WTC11 (cell line): Measurements from ENCODE around the gene LDHD. TPM values are rescaled to one million over a fixed set of nuclear protein-coding genes. Genes with fewer than 3 reads are reported as not detected.

Experiments used
- ATAC-seq: fragments of 200-7000 bp; cut with Tn5 transposase; 2 replicates; pipeline ENCODE4 v1.10.0; 2021; ENCODE audit warnings: mild to moderate bottlenecking, moderate library complexity
- CTCF ChIA-PET: fragments of 300-600 bp; sonication (Branson Sonifier 250); formaldehyde crosslinking; loops from one replicate; lab custom pipeline; 2021; ENCODE audit warnings: antibody characterized with exemption; lab: Charles Lee
- POLR2A ChIA-PET: fragments of 350-600 bp; sonication (Branson Sonifier 250); formaldehyde crosslinking; loops from one replicate; lab custom pipeline; 2021; ENCODE audit warnings: antibody characterized with exemption; lab: Charles Lee
- DNase-seq: peaks from one replicate; pipeline ENCODE4 v3.0.0; 2021; ENCODE audit warnings: low spot score
- H3K27ac Mint-ChIP-seq: 2 replicates; pipeline ENCODE4 v1.8.0; 2021; ENCODE audit warnings: mixed read lengths
- H3K27me3 Mint-ChIP-seq: 2 replicates; pipeline ENCODE4 v1.8.0; 2021; ENCODE audit warnings: low read depth, mild to moderate bottlenecking, moderate library complexity, mixed read lengths
- H3K36me3 Mint-ChIP-seq: 2 replicates; pipeline ENCODE4 v1.8.0; 2021; ENCODE audit warnings: mixed read lengths
- H3K4me1 Mint-ChIP-seq: 2 replicates; pipeline ENCODE4 v1.8.0; 2022; ENCODE audit warnings: mixed read lengths
- H3K4me3 Mint-ChIP-seq: 2 replicates; pipeline ENCODE4 v1.8.0; 2021; ENCODE audit warnings: mild to moderate bottlenecking, moderate library complexity, mixed read lengths
- H3K9me3 Mint-ChIP-seq: 2 replicates; pipeline ENCODE4 v1.8.0; 2021; ENCODE audit warnings: mixed read lengths
- ATF1 ChIP-seq: sonication (generic); formaldehyde crosslinking; IDR thresholded peaks from 2 replicates; pipeline ENCODE4 v1.8.1; 2023; ENCODE audit warnings: mild to moderate bottlenecking, moderate library complexity, missing genetic modification reagents
- CREB1 ChIP-seq: sonication (generic); formaldehyde crosslinking; IDR thresholded peaks from 2 replicates; pipeline ENCODE4 v1.8.0; 2023; ENCODE audit warnings: mild to moderate bottlenecking, missing genetic modification reagents
- ELF4 ChIP-seq: sonication (generic); formaldehyde crosslinking; IDR thresholded peaks from 2 replicates; pipeline ENCODE4 v1.8.1; 2022; ENCODE audit warnings: low read depth, mild to moderate bottlenecking, moderate library complexity, missing genetic modification reagents
- ETV6 ChIP-seq: sonication (generic); formaldehyde crosslinking; IDR thresholded peaks from 2 replicates; pipeline ENCODE4 v1.8.1; 2022; ENCODE audit warnings: mild to moderate bottlenecking, missing genetic modification reagents
- GABPB1 ChIP-seq: sonication (generic); formaldehyde crosslinking; IDR thresholded peaks from 2 replicates; pipeline ENCODE4 v1.8.1; 2023; ENCODE audit warnings: mild to moderate bottlenecking, missing genetic modification reagents
- HMGA2 ChIP-seq: fragments of 250-450 bp; sonication (Bioruptor Pico); IDR thresholded peaks from 2 replicates; pipeline ENCODE4 v1.4.0; 2021; ENCODE audit warnings: mild to moderate bottlenecking, moderate library complexity
- MYBL2 ChIP-seq: sonication (generic); formaldehyde crosslinking; IDR thresholded peaks from 2 replicates; pipeline ENCODE4 v1.8.1; 2023; ENCODE audit warnings: mild to moderate bottlenecking, moderate library complexity, missing genetic modification reagents
- NR1H2 ChIP-seq: sonication (generic); formaldehyde crosslinking; IDR thresholded peaks from 2 replicates; pipeline ENCODE4 v1.9.0; 2021; ENCODE audit warnings: mild to moderate bottlenecking, moderate library complexity, missing genetic modification reagents
- NR3C1 ChIP-seq: sonication (generic); formaldehyde crosslinking; conservative IDR thresholded peaks from 2 replicates; pipeline ENCODE4 v1.8.1; 2023; ENCODE audit warnings: low read depth, mild to moderate bottlenecking, missing genetic modification reagents
- RORB ChIP-seq: fragments of 250-450 bp; sonication (Bioruptor Pico); IDR thresholded peaks from 2 replicates; pipeline ENCODE4 v1.9.0; 2021; ENCODE audit warnings: mild to moderate bottlenecking
- SMAD4 ChIP-seq: sonication (generic); formaldehyde crosslinking; IDR thresholded peaks from 2 replicates; pipeline ENCODE4 v1.8.0; 2022; ENCODE audit warnings: mild to moderate bottlenecking, missing genetic modification reagents
- TEAD1 ChIP-seq: sonication (generic); formaldehyde crosslinking; IDR thresholded peaks from 2 replicates; pipeline ENCODE4 v1.8.0; 2022; ENCODE audit warnings: mild to moderate bottlenecking, missing genetic modification reagents
- ZNF219 ChIP-seq: sonication (generic); formaldehyde crosslinking; IDR thresholded peaks from 2 replicates; pipeline ENCODE4 v1.8.0; 2023; ENCODE audit warnings: missing genetic modification reagents, mild to moderate bottlenecking, borderline replicate concordance
- ZNF423 ChIP-seq: fragments of 250-450 bp; sonication (Bioruptor Pico); IDR thresholded peaks from 2 replicates; pipeline ENCODE4 v2.1.2; 2022; ENCODE audit warnings: mild to moderate bottlenecking, moderate library complexity
- total RNA-seq: library from RNA; stranded (reverse); gene quantifications from 3 replicates; pipeline ENCODE4 v1.2.3, GENCODE V29; 2021
- TF ChIP-seq, protein P1 (sequence below): sonication (generic); formaldehyde crosslinking; IDR thresholded peaks from 2 replicates; pipeline ENCODE4 v1.8.1; 2023; ENCODE audit warnings: mild to moderate bottlenecking, missing genetic modification reagents, moderate library complexity
- TF ChIP-seq, protein P2 (sequence below): fragments of 250-450 bp; sonication (Bioruptor Pico); conservative IDR thresholded peaks from 2 replicates; pipeline ENCODE4 v1.9.0; 2021; ENCODE audit warnings: mild to moderate bottlenecking
- TF ChIP-seq, protein P3 (sequence below): sonication (generic); formaldehyde crosslinking; IDR thresholded peaks from 2 replicates; pipeline ENCODE4 v1.8.0; 2022; ENCODE audit warnings: missing genetic modification reagents
- TF ChIP-seq, protein P4 (sequence below): fragments of 250-450 bp; sonication (Bioruptor Pico); IDR thresholded peaks from 2 replicates; pipeline ENCODE4 v1.9.0; 2021; ENCODE audit warnings: mild to moderate bottlenecking
- TF ChIP-seq, protein P5 (sequence below): fragments of 250-450 bp; sonication (Bioruptor Pico); IDR thresholded peaks from 2 replicates; pipeline ENCODE4 v1.9.0; 2021; ENCODE audit warnings: mild to moderate bottlenecking, borderline replicate concordance
- TF ChIP-seq, protein P6 (sequence below): sonication (generic); formaldehyde crosslinking; IDR thresholded peaks from 2 replicates; pipeline ENCODE4 v1.8.1; 2023; ENCODE audit warnings: mild to moderate bottlenecking, missing genetic modification reagents
- TF ChIP-seq, protein P7 (sequence below): sonication (generic); formaldehyde crosslinking; IDR thresholded peaks from 2 replicates; pipeline ENCODE4 v1.8.1; 2022; ENCODE audit warnings: low read depth, missing genetic modification reagents, borderline replicate concordance

The LDHD gene
- total RNA-seq, 1 experiment from 2014 or later, result 12.3 TPM

DNA sequence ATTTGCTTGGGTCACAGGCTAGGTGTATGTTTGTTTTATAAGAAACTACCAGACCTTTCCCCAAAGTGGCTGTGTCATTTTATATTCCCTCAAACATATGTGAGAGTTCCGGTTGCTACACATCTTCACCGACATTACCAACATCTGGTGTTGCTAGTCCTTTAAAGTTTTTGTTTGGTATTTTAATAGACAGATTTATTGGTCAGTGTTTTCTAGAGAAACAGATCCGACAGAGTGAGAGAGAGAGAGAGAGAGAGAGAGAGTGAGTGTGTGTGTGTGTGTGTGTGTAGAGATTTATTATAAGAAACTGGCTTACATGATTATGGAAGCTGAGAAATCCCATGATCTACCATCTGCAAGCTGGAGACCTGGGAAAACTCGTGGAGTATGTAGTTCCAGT, 31.0 kb downstream of the LDHD start (continued):
- TF ChIP-seq TEAD1 (CRISPR knock-in tag) (no peak), GABPB1 (no peak), ETV6 (no peak), CREB1 (CRISPR knock-in tag) (no peak)
- TF ChIP-seq, protein P1, sequence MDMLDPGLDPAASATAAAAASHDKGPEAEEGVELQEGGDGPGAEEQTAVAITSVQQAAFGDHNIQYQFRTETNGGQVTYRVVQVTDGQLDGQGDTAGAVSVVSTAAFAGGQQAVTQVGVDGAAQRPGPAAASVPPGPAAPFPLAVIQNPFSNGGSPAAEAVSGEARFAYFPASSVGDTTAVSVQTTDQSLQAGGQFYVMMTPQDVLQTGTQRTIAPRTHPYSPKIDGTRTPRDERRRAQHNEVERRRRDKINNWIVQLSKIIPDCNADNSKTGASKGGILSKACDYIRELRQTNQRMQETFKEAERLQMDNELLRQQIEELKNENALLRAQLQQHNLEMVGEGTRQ (CRISPR knock-in tag), result no peak

DNA sequence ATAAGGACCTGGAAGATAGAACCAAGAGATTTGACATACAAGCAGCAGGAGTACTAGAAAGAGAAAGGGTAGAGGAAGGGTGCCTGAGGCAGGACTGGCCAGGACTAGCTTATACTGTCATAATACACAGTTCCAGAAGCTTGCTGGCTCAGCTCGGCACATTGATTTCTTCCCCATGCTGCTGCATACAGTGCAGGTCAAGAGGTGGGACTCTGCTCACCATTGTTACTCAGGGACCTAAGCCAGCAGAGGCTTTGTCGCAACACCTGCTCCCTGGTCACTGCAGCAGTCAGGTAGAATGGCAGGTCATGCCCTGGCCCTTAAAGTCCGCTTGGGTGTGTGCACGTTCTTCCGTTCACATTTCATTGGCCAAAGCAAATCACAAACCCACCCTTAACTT, 32.8 kb downstream of the LDHD start:
- 0 out of 2 replicates have a peak, but pooled peaks cover 3% of the 10 kb centered on the region for H3K9me3 Mint-ChIP-seq
- CTCF ChIA-PET, result interaction anchor here (0.7 to 1.5 kb wide), 6 partner anchors 13 to 99 kb away, joined by 3 to 7 read pairs (median 3); partner anchors contain the start of genes WDR59 and ZNRF1
- peaks cover 10% of the 10 kb centered on the region for H3K36me3 Mint-ChIP-seq
- POLR2A ChIA-PET, result no interaction called here
- ATAC-seq (no peak), DNase-seq (no peak)
- H3K4me3 Mint-ChIP-seq, result no peak overlapping the region
- H3K27me3 Mint-ChIP-seq, result no peaks in the 10 kb centered on the region
- H3K4me1 Mint-ChIP-seq, result peaks cover 40% of the 10 kb centered on the region
- peak overlapping the region; percentile 8; the same call in 1 of the 2 replicates for H3K27ac Mint-ChIP-seq
- TF ChIP-seq, protein P2, sequence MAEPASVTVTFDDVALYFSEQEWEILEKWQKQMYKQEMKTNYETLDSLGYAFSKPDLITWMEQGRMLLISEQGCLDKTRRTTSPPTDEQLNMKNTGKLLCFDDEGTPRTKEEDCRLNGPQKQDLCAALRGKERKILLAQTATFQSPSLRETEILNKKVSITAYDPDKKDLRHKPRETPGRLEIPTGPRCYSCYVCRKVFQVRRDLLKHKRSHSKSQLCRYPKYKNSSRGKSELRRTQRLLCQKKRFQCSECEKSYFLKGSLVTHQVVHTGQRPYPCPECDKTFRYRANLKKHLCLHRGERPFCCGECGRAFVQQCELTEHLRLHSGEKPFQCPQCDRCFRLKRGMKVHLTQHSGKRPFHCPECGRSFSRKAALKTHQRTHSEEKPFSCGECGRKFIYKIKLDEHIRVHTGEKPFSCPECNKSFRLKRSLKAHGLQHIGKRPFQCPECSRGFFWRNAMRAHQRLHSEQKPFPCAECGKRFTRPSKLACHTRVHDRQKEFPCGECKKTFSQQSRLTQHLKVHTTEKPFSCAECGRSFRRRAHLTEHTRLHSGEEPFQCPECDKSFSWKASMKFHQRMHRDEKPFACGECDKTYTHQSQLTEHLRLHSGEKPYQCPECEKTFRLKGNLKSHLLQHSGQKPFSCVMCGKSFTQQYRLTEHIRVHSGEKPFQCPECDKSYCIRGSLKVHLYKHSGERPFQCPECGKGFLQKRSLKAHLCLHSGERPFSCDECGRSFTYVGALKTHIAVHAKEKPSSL (CRISPR knock-in tag), result no peak
- no peak for TF ChIP-seq ELF4 (CRISPR knock-in tag)
- TF ChIP-seq, protein P3, sequence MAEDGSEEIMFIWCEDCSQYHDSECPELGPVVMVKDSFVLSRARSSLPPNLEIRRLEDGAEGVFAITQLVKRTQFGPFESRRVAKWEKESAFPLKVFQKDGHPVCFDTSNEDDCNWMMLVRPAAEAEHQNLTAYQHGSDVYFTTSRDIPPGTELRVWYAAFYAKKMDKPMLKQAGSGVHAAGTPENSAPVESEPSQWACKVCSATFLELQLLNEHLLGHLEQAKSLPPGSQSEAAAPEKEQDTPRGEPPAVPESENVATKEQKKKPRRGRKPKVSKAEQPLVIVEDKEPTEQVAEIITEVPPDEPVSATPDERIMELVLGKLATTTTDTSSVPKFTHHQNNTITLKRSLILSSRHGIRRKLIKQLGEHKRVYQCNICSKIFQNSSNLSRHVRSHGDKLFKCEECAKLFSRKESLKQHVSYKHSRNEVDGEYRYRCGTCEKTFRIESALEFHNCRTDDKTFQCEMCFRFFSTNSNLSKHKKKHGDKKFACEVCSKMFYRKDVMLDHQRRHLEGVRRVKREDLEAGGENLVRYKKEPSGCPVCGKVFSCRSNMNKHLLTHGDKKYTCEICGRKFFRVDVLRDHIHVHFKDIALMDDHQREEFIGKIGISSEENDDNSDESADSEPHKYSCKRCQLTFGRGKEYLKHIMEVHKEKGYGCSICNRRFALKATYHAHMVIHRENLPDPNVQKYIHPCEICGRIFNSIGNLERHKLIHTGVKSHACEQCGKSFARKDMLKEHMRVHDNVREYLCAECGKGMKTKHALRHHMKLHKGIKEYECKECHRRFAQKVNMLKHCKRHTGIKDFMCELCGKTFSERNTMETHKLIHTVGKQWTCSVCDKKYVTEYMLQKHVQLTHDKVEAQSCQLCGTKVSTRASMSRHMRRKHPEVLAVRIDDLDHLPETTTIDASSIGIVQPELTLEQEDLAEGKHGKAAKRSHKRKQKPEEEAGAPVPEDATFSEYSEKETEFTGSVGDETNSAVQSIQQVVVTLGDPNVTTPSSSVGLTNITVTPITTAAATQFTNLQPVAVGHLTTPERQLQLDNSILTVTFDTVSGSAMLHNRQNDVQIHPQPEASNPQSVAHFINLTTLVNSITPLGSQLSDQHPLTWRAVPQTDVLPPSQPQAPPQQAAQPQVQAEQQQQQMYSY (CRISPR knock-in tag), result no peak
- TF ChIP-seq MYBL2 (CRISPR knock-in tag), result no peak
- TF ChIP-seq, protein P4, sequence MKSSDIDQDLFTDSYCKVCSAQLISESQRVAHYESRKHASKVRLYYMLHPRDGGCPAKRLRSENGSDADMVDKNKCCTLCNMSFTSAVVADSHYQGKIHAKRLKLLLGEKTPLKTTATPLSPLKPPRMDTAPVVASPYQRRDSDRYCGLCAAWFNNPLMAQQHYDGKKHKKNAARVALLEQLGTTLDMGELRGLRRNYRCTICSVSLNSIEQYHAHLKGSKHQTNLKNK (CRISPR knock-in tag), result no peak
- TF ChIP-seq, protein P1 (CRISPR knock-in tag), result no peak
- no peak for TF ChIP-seq HMGA2 (CRISPR knock-in tag)
- TF ChIP-seq NR1H2, result no peak
- TF ChIP-seq, protein P5, sequence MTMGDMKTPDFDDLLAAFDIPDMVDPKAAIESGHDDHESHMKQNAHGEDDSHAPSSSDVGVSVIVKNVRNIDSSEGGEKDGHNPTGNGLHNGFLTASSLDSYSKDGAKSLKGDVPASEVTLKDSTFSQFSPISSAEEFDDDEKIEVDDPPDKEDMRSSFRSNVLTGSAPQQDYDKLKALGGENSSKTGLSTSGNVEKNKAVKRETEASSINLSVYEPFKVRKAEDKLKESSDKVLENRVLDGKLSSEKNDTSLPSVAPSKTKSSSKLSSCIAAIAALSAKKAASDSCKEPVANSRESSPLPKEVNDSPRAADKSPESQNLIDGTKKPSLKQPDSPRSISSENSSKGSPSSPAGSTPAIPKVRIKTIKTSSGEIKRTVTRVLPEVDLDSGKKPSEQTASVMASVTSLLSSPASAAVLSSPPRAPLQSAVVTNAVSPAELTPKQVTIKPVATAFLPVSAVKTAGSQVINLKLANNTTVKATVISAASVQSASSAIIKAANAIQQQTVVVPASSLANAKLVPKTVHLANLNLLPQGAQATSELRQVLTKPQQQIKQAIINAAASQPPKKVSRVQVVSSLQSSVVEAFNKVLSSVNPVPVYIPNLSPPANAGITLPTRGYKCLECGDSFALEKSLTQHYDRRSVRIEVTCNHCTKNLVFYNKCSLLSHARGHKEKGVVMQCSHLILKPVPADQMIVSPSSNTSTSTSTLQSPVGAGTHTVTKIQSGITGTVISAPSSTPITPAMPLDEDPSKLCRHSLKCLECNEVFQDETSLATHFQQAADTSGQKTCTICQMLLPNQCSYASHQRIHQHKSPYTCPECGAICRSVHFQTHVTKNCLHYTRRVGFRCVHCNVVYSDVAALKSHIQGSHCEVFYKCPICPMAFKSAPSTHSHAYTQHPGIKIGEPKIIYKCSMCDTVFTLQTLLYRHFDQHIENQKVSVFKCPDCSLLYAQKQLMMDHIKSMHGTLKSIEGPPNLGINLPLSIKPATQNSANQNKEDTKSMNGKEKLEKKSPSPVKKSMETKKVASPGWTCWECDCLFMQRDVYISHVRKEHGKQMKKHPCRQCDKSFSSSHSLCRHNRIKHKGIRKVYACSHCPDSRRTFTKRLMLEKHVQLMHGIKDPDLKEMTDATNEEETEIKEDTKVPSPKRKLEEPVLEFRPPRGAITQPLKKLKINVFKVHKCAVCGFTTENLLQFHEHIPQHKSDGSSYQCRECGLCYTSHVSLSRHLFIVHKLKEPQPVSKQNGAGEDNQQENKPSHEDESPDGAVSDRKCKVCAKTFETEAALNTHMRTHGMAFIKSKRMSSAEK, result no peak
- TF ChIP-seq ZNF219 (CRISPR knock-in tag), result no peak
- no peak for TF ChIP-seq SMAD4 (CRISPR knock-in tag)
- TF ChIP-seq, protein P6, sequence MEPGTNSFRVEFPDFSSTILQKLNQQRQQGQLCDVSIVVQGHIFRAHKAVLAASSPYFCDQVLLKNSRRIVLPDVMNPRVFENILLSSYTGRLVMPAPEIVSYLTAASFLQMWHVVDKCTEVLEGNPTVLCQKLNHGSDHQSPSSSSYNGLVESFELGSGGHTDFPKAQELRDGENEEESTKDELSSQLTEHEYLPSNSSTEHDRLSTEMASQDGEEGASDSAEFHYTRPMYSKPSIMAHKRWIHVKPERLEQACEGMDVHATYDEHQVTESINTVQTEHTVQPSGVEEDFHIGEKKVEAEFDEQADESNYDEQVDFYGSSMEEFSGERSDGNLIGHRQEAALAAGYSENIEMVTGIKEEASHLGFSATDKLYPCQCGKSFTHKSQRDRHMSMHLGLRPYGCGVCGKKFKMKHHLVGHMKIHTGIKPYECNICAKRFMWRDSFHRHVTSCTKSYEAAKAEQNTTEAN (CRISPR knock-in tag), result no peak
- no peak for TF ChIP-seq ATF1
- TF ChIP-seq ZNF423, result no peak
- TF ChIP-seq, protein P7, sequence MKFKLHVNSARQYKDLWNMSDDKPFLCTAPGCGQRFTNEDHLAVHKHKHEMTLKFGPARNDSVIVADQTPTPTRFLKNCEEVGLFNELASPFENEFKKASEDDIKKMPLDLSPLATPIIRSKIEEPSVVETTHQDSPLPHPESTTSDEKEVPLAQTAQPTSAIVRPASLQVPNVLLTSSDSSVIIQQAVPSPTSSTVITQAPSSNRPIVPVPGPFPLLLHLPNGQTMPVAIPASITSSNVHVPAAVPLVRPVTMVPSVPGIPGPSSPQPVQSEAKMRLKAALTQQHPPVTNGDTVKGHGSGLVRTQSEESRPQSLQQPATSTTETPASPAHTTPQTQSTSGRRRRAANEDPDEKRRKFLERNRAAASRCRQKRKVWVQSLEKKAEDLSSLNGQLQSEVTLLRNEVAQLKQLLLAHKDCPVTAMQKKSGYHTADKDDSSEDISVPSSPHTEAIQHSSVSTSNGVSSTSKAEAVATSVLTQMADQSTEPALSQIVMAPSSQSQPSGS (CRISPR knock-in tag), result no peak
- TF ChIP-seq RORB (CRISPR knock-in tag), result no peak
- no peak for TF ChIP-seq NR3C1 (CRISPR knock-in tag)
